HG02943 (cell line): ENCODE data around the gene SEMA3D.

Experiments used
- ATAC-seq: cut with Tn5 transposase; IDR thresholded peaks from one replicate; pipeline ENCODE4 v1.9.1; 2021; ENCODE audit warnings: mild to moderate bottlenecking, low read depth, moderate library complexity; ENCODE audit not compliant: unreplicated experiment

The SEMA3D gene

DNA sequence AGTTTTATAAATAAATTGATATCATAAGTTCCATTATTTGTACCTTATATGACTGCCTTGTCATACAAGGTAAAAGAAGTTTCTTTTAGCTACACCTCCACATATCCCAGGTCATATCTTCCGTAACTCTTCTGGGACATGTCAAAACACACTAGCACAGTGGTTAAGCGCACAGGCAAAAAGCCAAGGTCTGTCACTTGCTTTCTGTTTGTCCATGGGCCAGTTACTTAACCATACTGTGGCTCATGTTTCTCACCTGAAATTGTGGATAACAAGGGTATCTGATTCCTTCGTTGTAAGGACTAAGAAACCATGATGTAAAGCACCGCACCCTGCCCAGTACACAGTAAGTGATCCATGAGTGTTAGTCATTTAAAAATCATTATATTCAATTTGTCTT, 56.2 kb downstream of the SEMA3D start:
- no peak for ATAC-seq

DNA sequence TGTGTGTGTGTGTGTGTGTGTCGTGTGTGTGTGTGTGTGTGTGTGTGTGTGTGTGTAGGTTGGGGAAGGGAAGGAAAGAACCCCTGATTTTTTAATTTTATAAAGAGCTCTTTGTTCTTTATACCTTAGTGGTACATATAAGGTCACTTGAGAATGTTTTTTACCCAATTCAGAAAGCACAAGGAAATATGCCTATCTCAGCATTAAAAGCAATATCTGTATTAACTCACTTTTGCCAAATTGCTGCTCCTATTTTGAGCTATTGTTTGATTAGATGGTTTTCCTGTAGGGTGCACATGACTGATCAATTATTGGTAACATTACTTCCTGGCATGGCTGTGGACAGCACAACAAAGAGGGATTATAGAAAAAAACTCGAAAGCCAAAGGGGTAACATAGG, 60.5 kb downstream of the SEMA3D start:
- ATAC-seq: no peak

DNA sequence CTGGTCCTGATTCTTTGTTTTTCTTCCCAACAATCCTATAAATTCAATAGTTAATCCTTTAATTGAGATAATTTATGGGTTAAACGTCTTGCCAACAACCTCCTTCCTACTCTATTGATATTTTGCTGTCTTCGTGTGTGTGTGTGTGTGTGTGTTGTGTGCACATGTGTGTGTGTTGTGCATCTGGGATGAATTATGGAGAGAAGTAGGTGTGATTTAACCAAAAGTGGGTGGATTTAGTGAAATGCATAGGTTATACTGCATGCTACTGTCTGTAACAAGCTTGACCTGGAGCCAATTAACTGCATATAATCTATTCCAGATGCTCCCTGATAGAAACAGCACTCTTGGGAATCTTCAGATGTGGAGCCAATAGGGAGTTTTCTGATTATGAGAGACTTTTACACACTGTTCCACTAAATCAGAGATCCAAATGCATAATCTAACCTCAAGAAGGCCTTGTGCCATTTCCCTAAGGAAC, 61.2 kb downstream of the SEMA3D start:
- ATAC-seq: no peak

DNA sequence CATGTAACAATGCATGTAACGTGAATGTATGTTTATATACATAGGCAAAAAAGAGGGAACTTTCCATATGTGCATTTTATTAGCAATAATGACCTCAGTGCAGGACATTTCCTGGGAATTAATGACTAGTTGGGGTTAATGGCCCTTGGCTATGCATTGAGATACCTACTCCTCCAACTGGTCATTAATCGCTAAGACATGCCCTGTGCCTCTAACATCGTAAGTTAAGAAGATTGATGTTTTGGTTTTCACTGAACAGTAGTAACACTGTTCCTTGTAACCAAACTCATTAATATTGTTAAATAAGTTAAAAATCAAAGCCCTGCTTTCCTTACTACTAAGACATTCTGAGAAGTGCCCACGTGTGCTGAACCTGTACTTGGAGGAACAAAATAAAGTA, 61.7 kb downstream of the SEMA3D start:
- ATAC-seq: no peak

DNA sequence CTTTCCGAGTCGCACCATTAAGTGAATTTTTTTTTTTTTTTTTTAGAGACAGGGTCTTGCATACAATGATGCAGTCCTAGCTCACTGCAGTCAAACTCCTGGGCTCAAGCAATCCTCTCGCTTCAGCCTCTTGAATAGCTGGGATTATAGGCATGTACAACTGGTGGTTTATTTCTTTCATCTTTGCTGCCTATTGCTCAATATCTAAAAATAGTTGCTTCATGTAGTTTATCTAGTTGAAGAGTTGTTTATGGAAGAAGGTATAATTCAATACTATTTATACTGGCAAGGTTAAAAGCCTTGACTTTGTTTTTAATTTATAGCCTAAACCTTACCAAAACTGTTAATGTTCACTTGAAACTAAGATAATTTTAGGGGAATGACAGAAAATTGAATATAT, 66.9 kb downstream of the SEMA3D start:
- ATAC-seq: no peak

DNA sequence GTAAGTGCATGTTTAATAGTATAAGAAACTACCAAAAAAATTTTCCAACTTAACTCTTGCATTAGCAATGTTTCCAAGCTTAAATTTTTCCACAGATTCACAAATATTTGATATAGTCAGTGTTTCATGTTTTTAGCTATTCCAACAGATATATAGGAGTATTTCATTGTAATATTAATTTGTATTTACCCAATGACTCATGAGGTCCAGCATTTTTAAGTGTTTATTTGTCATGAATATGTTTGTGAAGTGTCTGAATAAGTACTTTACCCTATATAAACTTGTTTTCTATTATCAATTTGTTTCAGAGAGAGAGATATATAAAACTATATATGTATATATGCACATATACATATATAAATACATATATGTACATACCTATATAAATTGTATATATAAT, 71.0 kb downstream of the SEMA3D start:
- no peak for ATAC-seq

DNA sequence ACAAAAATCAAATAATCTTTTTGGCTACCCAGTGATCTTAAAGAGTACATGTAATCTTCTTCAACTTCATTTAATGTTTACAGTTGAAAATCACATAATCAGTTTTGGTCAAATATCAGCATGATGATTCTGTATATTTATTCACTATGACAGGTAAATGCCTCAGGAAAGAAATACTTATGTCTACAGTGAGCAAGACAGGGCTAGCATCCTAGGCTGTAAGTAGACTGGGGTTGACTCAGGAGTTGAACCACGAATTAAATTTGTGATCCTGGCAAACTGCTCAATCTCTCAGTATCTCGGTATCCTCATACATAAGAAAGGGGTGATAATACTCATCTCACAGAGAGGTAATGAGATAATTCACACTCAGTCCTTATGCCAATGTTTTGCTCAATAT, 71.8 kb downstream of the SEMA3D start:
- ATAC-seq: no peak

DNA sequence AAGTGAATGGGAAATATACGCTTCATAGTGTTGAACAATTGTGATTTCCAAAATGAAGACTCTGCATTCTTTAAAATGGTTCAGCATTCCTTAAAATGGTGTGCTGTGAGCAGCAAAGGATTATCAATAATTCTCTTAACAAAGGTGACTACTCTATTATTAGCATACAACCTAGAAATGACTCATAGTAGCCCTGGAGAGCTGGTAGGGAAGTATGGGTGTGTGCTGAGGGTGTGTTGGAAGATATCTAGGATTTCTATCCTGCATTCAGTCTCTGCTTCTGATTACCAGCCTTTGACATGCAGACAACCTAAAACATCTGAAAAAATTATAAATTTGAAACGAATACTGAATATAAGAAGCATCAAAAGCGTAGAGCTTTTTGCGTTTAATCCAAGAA, 72.5 kb downstream of the SEMA3D start:
- ATAC-seq: no peak

DNA sequence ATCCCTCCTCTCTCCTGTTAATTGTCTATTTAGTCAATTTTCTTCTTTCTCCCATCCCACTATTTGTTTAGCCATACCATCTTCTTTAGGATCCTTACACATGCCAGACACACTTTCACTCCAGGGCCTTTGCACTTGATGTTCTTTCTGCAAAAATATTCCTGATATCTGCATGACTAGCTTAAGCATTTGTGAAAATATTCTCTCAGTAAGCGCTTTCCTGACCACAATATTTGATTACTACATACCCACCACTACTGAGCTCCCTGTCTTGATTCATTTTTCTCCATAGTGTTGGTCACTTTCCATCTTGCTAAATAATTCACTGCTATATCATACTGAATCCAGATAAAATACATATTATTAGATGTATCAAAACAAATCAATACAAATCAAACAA, 75.1 kb downstream of the SEMA3D start:
- ATAC-seq: no peak

DNA sequence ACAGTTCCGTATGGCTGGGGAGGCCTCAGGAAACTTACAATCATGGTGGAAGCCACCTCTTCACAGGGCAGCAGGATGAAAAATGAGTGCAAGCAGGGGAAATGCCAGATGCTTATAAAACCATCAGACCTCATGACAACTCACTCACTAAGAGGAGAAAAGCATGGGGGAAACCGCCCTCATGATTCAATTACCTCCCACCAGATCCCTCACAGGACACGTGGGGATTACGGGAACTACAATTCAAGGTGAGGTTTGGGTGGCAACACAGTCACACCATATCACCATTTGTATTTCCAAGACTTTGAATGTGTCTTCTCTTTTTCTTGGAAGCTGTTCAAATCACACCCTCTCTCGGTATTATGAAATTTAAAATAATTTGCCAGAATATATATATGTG, 80.1 kb downstream of the SEMA3D start:
- ATAC-seq: no peak

DNA sequence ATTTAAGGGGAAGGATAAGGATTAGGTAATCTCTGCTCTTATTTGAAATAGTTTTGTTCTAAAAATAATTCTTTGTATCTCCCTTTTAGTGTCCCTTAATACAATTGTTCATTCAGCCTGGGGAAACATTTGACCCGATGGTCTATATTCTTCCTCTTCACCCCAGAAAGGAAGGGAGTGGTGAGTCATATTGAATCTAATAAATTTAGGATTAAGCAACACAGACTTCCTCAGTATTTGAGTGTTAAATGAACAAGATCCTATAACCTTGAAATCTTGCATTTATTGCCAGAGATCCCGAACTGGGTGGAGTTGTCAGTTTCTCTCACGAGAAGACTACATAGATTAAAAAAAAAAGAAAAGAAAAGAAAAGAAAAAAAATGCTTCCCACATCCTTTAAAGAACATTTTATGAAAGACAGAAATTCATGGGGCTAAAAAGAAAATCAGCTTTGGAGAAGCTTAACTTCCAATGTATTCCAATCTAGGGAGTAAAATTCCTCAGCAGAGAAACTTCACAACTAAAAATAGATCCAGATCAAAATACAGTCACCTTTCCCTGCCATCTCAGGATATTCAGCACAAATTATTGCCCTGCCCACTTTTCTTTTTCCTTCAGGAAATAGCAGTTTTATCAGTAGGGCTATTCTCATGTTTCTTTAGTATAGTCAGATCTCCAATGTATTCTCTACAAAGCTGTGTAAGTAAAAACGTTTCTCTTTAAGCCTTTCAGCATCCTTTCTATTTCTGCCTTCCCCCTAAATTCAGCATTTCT, 82.2 kb downstream of the SEMA3D start:
- ATAC-seq: no peak

DNA sequence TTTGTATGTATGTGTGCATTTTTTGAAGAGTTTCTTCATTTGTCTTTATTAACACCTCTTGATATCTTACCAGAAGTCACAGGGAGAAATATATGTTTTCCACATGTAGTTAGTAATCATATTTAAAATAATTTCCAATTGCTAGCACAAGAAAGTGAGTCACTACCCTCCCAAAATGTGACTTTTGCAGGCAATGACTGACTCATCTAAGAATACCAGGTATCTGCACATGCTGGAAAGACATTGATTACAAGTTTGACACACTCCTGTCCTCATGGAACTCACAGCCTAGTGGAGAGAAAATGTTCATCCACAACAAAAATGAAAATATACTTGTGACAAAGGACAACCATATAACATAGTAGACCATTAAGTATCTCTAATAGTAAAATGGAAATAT, 82.9 kb downstream of the SEMA3D start:
- ATAC-seq: no peak

DNA sequence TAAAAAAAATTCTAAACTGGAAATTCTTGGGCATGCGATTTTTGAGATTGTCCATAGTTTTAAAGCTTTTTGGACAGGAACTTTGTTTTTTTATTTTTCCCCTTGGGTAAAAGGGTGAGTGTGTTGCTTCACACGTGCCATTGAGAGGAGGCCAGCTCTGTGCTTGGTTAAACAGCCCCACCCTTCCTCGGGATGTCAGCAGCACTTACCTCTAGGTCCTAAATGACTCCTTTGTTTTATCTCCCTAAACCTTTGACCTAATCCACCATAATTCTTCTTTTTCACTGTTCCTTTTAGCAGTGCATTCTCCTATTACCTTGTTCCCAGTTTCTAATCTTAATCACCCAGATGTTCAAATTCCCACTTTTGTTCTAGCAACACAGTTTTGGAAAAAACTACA, 83.5 kb downstream of the SEMA3D start:
- no peak for ATAC-seq

DNA sequence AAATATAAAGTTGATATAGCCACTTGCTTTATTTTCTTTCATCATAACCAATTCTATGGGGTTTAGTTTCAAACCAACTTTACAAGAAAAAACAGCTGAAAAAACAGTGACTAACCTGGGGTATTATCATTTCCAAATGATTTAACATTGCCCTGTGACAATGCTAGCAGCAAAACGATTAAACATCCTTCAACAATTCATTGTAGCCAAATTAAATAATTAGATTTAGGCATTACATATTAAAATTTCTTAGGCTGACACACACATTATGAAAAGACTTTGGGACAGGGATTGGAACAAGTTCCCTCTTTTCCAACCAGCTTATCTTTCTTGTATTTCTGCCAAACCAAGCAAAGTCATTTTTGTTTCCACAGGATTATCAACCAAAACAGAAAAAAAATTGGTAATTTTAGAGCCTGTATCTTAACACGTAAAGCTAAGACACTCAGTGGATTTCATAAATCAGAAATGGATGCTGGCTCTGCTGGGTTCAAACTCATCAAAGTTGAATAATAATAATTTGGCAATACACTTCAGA, 84.0 kb downstream of the SEMA3D start:
- ATAC-seq: no peak

DNA sequence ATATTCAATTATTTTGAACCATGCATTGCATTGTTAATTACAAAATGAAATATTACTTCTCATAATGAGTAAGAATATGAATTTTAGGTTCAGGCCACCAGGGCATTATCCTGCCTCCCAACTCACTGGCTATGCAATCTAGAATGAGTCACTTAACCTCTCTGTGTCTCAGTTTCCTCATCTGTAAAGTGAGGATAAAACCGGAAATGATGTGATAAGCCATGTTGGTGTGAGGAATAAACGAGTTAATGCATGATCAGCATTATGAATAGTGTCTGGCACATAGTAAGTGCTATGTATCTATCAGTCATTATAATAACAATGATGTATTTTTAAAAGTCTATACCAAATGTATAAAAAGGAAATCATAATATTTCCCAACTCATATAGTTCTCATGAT, 85.5 kb downstream of the SEMA3D start:
- no peak for ATAC-seq

DNA sequence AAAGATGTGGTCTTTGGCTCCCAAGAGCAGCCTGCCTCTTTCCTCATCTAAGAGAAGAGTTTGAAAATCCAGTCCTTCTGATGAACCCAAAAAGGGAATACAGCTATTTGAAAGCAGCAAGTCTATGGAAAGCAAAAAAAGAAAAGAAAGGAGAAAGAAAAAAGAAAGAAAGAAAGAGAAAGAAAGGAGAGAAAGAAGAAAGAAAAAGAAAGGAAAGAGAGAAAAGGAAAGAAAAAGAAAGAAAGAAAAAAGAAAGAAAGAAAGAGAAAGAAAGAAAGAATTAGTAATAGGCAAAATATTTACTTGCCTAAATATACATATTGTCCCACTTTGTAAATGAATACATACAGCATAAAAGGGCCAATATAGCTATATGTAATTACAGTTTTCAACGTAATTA, 89.0 kb downstream of the SEMA3D start:
- ATAC-seq: no peak

DNA sequence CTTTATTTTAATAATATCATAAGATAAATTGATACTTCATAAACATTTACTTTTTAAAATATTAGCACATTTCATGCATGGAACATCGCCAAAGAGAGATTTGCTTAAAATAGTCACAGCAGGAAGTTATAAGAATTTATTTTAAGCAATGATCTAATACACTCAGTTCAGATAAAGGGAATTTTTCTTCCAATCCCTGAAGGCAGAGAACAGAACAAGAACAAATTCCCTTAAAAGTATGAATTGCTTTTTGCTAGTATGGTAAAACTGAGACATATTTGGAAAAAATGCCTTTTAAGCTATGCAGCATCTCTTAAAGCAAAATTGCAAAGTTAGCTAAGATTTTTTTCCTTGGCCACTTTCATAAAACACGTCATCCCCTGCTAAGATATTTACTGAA, 91.0 kb downstream of the SEMA3D start:
- no peak for ATAC-seq

DNA sequence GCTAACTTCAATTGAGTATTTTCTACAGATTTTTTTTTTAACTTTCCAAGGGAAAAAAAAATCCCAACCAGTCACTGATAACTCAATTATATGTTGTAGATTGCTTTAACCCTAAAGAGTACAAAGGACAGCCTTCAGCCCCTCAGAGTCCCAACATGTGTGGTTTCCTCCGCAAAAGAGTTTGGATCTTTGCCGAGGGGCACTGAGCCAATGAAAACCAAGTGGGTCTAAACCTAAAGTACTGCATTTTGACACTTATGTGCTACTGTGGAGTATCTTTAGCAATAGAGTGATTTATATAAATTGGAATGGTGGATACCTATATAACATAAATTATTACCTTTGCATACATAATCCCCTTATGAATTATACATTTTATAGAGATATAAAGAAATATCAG, 91.5 kb downstream of the SEMA3D start:
- no peak for ATAC-seq

DNA sequence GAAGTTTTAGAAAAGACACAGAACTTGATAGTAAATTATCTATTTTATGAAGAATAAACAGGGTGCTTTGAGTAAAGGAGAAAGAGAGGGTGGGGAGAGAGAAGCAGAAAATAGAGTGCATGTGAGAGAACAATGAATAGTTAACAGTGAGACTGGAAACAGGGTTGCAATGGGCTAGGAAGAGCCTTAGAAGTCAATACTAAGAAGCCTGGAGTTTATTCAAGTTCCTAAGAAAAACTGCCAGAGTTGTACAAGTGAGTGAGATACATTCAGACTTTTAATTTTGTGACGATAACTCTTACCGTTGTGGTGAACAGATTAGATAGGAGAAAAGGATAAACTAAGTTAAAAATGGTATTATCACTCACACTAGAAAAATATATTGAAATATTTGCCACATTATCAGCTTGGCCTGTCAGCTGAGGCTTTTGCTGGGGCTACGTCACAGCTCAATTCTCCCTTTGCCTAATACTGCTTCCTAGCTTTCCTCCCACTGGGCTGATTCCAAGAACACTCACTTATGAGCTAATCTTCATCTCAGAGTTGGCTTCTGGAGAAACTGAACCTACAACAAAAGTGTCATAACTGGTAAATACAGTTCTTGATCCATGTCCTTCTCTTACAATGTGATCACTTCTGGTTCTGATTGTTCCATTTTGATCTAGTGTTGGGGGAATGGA, 92.7 kb downstream of the SEMA3D start:
- no peak for ATAC-seq

DNA sequence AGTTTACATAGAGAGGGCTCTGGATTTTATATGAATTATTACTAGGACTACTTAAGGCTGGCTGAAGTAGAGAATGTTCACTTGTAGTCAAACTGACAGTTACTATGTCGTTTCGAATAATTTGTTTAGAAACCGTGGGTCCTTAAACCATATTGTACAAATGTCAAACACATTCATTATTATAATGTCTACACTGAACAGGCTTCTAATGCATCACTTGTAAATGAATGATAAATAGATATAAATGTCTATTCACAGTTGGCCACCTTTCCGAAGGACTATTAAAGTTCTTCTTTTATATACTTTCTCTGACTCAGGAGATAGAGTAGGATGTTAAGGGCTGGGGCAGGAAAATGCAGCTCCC, 95.3 kb downstream of the SEMA3D start:
- ATAC-seq: no peak

DNA sequence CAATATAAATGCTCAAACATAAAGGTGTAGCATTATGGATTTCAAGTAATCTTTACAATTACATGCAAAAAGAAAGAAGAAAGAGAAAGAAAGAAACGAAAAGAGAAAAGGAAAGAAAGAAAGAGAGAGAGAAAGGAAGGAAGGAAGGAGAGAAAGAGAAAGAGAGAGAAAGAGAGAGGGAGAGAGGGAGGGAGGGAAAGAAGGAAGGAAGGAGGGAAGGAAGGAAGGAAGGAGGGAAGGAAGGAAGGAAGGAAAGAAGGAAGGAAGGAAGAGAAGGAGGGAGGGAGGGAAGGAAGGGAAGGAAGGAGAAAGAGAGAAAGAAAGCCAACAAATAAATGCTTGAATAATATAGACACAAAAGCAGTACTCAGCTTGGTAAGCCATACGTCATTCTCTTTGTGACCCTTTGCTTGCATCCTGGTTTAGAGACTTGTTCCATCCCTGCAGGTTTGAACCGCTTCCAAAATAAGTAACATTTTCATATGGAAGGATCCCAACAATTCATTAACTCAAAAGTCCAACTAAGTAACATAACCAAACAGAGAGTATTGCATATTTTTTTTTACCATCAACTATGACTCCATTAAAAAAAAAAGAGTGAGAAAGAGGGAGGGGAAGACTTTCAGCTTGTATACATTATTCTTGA, 95.8 kb downstream of the SEMA3D start:
- no peak for ATAC-seq

DNA sequence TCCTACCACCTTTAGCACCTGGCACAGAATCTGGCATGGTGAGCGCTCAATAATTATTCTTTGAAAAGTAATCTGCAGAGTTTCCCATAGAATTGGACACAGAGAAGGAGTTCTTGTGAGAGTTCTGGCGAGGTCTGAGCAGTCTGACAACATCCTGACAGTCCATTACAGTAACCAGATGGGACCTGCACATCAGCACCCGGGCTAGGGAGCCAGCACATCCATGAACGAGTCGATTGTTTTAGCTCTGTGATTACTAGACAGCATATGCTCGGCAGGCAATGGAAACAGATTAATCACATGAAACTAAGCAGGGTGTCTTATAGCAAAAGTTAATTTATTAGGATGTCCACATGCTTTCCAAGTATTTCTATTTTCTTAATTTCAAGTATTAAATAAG, 96.7 kb downstream of the SEMA3D start:
- no peak for ATAC-seq
